GM21515 (cell line): ENCODE data around the gene JAZF1.

Experiments
- ATAC-seq: cut with Tn5 transposase; IDR thresholded peaks from one replicate; pipeline ENCODE4 v1.9.1; 2021; ENCODE audit not compliant: unreplicated experiment

Gene JAZF1

GRCh38 chr7:28112012-28112411 is 68.6 kb downstream of the JAZF1 start:
- no peak for ATAC-seq

GRCh38 chr7:28110427-28111012 is 70.1 kb downstream of the JAZF1 start:
- ATAC-seq = no peak

- ATAC-seq = no peak
These were observed 71.8 kb downstream of the JAZF1 start for GRCh38 chr7:28108747-28109146.

- no peak for ATAC-seq
These were observed 72.6 kb downstream of the JAZF1 start for GRCh38 chr7:28107960-28108359.

GRCh38 chr7:28106321-28106829 is 74.2 kb downstream of the JAZF1 start:
- ATAC-seq = no peak

GRCh38 chr7:28105234-28105633 is 75.4 kb downstream of the JAZF1 start:
- ATAC-seq = no peak

- no peak for ATAC-seq
These were observed 75.8 kb downstream of the JAZF1 start for GRCh38 chr7:28104811-28105210.

- no peak for ATAC-seq
These were observed 76.5 kb downstream of the JAZF1 start for GRCh38 chr7:28104041-28104541.

GRCh38 chr7:28102797-28103196 is 77.8 kb downstream of the JAZF1 start:
- ATAC-seq = no peak

GRCh38 chr7:28096713-28097112 is 83.9 kb downstream of the JAZF1 start:
- ATAC-seq = no peak

- ATAC-seq = no peak
These were observed 85.4 kb downstream of the JAZF1 start for GRCh38 chr7:28095231-28095630.

GRCh38 chr7:28093623-28094232 is 86.9 kb downstream of the JAZF1 start:
- no peak for ATAC-seq

GRCh38 chr7:28091190-28091589 is 89.4 kb downstream of the JAZF1 start:
- ATAC-seq = no peak

GRCh38 chr7:28088901-28089714 is 91.5 kb downstream of the JAZF1 start:
- no peak for ATAC-seq

GRCh38 chr7:28088032-28088431 is 92.6 kb downstream of the JAZF1 start:
- ATAC-seq = no peak

- ATAC-seq = no peak
These were observed 94.4 kb downstream of the JAZF1 start for GRCh38 chr7:28086198-28086597.

GRCh38 chr7:28083998-28084985 is 96.3 kb downstream of the JAZF1 start:
- no peak for ATAC-seq

- no peak for ATAC-seq
These were observed 97.2 kb downstream of the JAZF1 start for GRCh38 chr7:28083164-28083997.

- ATAC-seq = no peak
These were observed 98.5 kb downstream of the JAZF1 start for GRCh38 chr7:28082071-28082470.

- no peak for ATAC-seq
These were observed 99.6 kb downstream of the JAZF1 start for GRCh38 chr7:28081016-28081415.
